ENCODE results near the gene PKP4. TPM values are rescaled to one million over a fixed set of nuclear protein-coding genes. Genes with fewer than 3 reads are reported as not detected.

PKP4 gene
- total RNA-seq, 2 donors from 2014 or later, result 43.7 to 67.3 TPM

DNA sequence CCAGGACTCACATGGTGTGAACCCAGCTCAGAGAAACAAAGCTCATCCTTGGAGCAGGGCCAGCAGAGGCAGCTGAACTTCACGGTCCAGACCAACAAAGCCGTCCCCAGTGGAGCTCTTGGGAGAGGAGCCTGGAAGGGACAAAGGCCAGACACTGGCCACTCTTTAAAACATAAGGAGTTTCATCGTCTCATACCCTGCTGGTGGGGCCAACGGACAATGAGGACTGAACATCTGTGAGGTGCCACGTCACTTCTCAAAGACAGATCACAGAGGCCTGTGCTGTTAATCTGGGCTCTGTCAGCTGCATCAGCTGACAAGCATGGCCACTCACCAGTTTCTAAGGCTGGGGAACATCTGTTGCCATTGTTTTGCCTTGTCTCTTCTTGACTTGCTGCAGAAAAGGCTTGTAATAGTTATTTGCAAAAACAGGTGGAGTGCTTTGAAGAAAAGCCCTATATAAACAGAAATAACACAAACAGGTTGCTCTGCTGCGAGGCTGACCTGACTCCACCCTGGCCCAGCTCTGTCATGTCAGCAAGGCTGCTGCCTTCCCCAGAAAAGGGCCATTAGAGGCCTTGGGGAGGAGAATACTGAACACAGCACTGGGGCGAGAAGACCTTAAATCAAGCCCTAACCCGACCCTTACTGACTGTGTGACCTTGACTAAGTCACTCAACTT is 270.3 kb downstream of the PKP4 start:
- intact Hi-C loops (cut with DNase I), result no loop called here
- H3K4me1 ChIP-seq, result no peaks in the 10 kb centered on the region
- no peak for DNase-seq
- H3K27ac ChIP-seq, result no peak overlapping the region
- no peaks in the 10 kb centered on the region for H3K27me3 ChIP-seq
- no peaks in the 10 kb centered on the region for H3K36me3 ChIP-seq
- no peaks in the 10 kb centered on the region for H3K9me3 ChIP-seq
- no peak overlapping the region for H3K4me3 ChIP-seq
- TF ChIP-seq, protein P1, sequence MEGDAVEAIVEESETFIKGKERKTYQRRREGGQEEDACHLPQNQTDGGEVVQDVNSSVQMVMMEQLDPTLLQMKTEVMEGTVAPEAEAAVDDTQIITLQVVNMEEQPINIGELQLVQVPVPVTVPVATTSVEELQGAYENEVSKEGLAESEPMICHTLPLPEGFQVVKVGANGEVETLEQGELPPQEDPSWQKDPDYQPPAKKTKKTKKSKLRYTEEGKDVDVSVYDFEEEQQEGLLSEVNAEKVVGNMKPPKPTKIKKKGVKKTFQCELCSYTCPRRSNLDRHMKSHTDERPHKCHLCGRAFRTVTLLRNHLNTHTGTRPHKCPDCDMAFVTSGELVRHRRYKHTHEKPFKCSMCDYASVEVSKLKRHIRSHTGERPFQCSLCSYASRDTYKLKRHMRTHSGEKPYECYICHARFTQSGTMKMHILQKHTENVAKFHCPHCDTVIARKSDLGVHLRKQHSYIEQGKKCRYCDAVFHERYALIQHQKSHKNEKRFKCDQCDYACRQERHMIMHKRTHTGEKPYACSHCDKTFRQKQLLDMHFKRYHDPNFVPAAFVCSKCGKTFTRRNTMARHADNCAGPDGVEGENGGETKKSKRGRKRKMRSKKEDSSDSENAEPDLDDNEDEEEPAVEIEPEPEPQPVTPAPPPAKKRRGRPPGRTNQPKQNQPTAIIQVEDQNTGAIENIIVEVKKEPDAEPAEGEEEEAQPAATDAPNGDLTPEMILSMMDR (IDR thresholded peaks at IDR 0.05), result no peak
- H3K9ac ChIP-seq (ENCODE audit: low read depth in 2 of 2, low read length in 2 of 2), result no peak overlapping the region

DNA sequence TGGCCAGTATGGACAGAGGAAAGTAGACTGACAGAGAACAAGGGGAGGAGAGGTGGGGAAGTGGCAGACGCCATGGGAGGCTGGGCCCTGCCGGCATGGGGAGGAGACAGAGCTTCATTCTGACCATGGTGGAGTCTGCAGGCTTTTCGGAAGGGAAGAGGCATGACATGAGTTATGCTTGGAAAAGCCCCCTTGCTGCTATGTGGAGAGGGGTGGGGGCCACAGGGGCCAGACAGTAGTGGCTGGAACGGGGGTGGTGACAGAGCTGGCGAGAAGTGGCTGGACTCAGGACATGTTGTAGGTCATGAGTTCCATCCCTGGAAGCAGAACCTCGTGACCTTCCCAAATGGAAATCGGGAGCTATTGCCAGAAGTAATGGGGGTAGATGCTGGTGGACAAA is 271.7 kb downstream of the PKP4 start:
- H3K27me3 ChIP-seq, result no peaks in the 10 kb centered on the region
- no peak overlapping the region for H3K27ac ChIP-seq
- no peaks in the 10 kb centered on the region for H3K36me3 ChIP-seq
- H3K4me1 ChIP-seq, result no peaks in the 10 kb centered on the region
- TF ChIP-seq, protein P1 (IDR thresholded peaks at IDR 0.05), result no peak
- intact Hi-C loops (cut with DNase I), result no loop called here
- no peak overlapping the region for H3K9ac ChIP-seq (ENCODE audit: low read depth in 2 of 2, low read length in 2 of 2)
- H3K4me3 ChIP-seq, result no peak overlapping the region
- no peak for DNase-seq
- no peaks in the 10 kb centered on the region for H3K9me3 ChIP-seq

DNA sequence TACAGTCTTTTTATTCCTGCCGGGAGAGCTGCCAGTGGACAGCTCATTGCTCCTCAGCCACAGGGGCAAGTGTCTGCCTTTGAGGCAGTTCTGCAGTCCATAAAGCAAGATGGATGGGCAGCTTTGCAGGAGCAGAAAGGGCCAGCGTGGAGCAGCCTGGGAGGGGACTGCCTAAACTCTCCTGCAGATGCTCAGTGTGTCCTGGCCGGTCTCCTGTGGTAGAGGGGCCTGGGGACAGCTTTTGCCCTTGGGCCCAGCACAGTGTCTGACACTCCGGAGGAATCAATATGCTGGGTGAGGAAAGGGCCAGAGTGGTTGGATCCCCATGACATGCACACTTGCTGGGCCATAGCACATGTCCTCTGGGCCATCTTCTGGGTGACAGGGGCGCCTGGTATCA is 272.7 kb downstream of the PKP4 start:
- Histone ChIP-seq H3K4me1 (no peaks in the 10 kb centered on the region), H3K27me3 (no peaks in the 10 kb centered on the region), H3K4me3 (no peak overlapping the region), H3K36me3 (no peaks in the 10 kb centered on the region), H3K9me3 (no peaks in the 10 kb centered on the region), H3K9ac (ENCODE audit: low read depth in 2 of 2, low read length in 2 of 2) (no peak overlapping the region), H3K27ac (no peak overlapping the region)
- TF ChIP-seq, protein P1 (IDR thresholded peaks at IDR 0.05), result no peak
- no peak for DNase-seq
- intact Hi-C loops (cut with DNase I), result no loop called here

DNA sequence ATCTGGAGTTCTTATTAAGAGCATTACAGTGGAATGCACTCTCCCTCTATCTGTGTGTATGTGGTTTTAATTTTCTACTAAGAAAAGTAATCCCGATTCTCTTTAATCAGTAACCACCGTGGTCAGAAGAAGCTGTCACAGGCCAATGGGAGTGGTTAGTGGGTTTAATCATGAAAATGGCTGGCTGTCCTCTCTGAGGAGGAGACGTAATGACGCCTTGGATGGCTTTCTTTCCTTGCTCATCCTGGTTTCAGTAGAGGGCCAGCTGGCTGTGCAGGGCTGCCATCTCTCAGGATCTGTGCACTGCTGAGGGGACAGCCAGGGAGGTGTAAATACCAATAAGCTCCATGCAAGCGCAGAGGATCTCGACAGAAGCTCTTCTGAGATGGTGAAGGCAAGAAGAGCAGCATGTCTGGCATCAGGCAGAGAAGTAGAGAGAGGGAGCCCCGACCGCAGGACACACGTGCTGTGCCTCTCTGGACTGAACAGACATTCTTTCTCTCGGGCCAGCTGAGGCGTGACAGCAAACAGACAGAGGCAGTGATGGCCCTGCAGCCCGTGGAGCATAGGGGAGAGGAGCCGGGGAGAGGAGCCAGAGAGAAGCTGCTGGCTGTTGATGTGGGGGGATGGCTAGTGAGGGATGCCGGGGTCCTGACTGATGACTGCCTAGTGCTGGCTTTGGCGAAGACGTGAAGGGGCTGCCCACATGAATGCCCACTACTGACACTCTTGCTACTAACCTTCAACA is 273.3 kb downstream of the PKP4 start:
- Histone ChIP-seq H3K27ac (no peak overlapping the region), H3K4me3 (no peak overlapping the region)
- intact Hi-C loops (cut with DNase I), result no loop called here

DNA sequence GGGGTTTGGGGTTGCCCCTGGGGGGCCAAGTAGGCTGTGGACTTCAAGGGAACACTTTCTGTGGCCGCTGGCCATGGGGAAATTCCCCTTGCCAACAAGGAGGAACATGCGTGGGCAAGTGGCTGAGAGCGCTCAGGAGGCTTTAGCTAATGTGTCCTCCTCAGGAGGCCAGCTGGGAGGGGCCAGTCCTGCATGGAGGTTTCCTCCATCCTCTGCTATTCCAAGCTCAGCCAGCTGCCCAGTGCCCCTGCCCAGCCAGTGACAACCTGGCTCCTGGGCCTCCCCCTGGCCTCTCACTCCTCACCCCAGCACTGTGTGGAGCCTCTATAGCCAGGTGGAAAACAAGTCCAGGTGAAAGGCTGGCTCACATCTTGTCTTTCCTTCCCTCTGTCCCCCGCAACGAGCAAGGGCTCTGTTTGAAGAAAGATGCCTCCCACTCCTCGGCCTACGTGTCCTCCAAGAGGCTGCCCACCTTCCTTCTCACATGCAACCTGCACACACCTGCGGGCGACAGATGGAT is 273.9 kb downstream of the PKP4 start:
- TF ChIP-seq, protein P1 (IDR thresholded peaks at IDR 0.05), result no peak
- no peak for DNase-seq

More for the DNA sequence above, 273.3 kb downstream of the PKP4 start:
- TF ChIP-seq, protein P1 (IDR thresholded peaks at IDR 0.05), result no peak
- Histone ChIP-seq H3K9me3 (no peaks in the 10 kb centered on the region), H3K9ac (ENCODE audit: low read depth in 2 of 2, low read length in 2 of 2) (no peak overlapping the region), H3K27me3 (no peaks in the 10 kb centered on the region), H3K4me1 (no peaks in the 10 kb centered on the region), H3K36me3 (no peaks in the 10 kb centered on the region)
- DNase-seq, result no peak

More for the DNA sequence above, 273.9 kb downstream of the PKP4 start:
- intact Hi-C loops (cut with DNase I), result no loop called here
- Histone ChIP-seq H3K9me3 (no peaks in the 10 kb centered on the region), H3K4me1 (no peaks in the 10 kb centered on the region), H3K27me3 (no peaks in the 10 kb centered on the region), H3K9ac (ENCODE audit: low read depth in 2 of 2, low read length in 2 of 2) (no peak overlapping the region), H3K4me3 (no peak overlapping the region), H3K27ac (no peak overlapping the region), H3K36me3 (no peaks in the 10 kb centered on the region)

All from colonic mucosa (tissue), 4 donors.